Measurements from ENCODE around the gene LRRC27. TPM values are rescaled to one million over a fixed set of nuclear protein-coding genes. Genes with fewer than 3 reads are reported as not detected.

LRRC27 gene
- total RNA-seq, 2 experiments from 2014 or later: 3.3 to 3.9 TPM

- ChIA-PET POLR2A (no interaction called here), CTCF (no interaction called here)
- H3K9me3 Mint-ChIP-seq: no peaks in the 10 kb centered on the region
- no peaks in the 10 kb centered on the region for H3K36me3 Mint-ChIP-seq (ENCODE audit: low read depth)
- no peak for DNase-seq
- no peaks in the 10 kb centered on the region for H3K4me1 Mint-ChIP-seq
- H3K27ac Mint-ChIP-seq: no peak overlapping the region
- H3K4me3 Mint-ChIP-seq: no peak overlapping the region
- no peaks in the 10 kb centered on the region for H3K27me3 Mint-ChIP-seq
Observed at GRCh38 chr10:132365102-132365501, 33.1 kb downstream of the LRRC27 start.

- no peaks in the 10 kb centered on the region for H3K36me3 Mint-ChIP-seq (ENCODE audit: low read depth)
- H3K4me3 Mint-ChIP-seq: no peak overlapping the region
- no peak for DNase-seq
- H3K4me1 Mint-ChIP-seq: no peaks in the 10 kb centered on the region
- no peak overlapping the region for H3K27ac Mint-ChIP-seq
- no peaks in the 10 kb centered on the region for H3K9me3 Mint-ChIP-seq
- CTCF ChIA-PET: no interaction called here
- POLR2A ChIA-PET: no interaction called here
- H3K27me3 Mint-ChIP-seq: no peaks in the 10 kb centered on the region
Observed at GRCh38 chr10:132366006-132366405, 34.0 kb downstream of the LRRC27 start.

GRCh38 chr10:132366499-132366898 is 34.5 kb downstream of the LRRC27 start:
- H3K4me1 Mint-ChIP-seq: no peaks in the 10 kb centered on the region
- H3K27ac Mint-ChIP-seq: no peak overlapping the region
- no peaks in the 10 kb centered on the region for H3K36me3 Mint-ChIP-seq (ENCODE audit: low read depth)
- no peaks in the 10 kb centered on the region for H3K27me3 Mint-ChIP-seq
- CTCF ChIA-PET: no interaction called here
- no peak overlapping the region for H3K4me3 Mint-ChIP-seq
- POLR2A ChIA-PET: no interaction called here
- no peak for DNase-seq
- no peaks in the 10 kb centered on the region for H3K9me3 Mint-ChIP-seq

- no peaks in the 10 kb centered on the region for H3K36me3 Mint-ChIP-seq (ENCODE audit: low read depth)
- H3K9me3 Mint-ChIP-seq: no peaks in the 10 kb centered on the region
- ChIA-PET CTCF (interaction anchor here (1.0 kb wide), 1 partner anchor 8 kb away, joined by 3 read pairs; no protein-coding TSS in a partner anchor), POLR2A (no interaction called here)
- no peak for DNase-seq
- peaks cover 1% of the 10 kb centered on the region for H3K27me3 Mint-ChIP-seq
- peaks cover 3% of the 10 kb centered on the region for H3K4me1 Mint-ChIP-seq
- H3K27ac Mint-ChIP-seq: no peak overlapping the region
- H3K4me3 Mint-ChIP-seq: no peak overlapping the region
Observed at GRCh38 chr10:132368391-132368790, 36.4 kb downstream of the LRRC27 start.

- CTCF ChIA-PET: interaction anchor here (1.0 kb wide), 1 partner anchor 9 kb away, joined by 3 read pairs; no protein-coding TSS in a partner anchor
- H3K27me3 Mint-ChIP-seq: peaks cover 1% of the 10 kb centered on the region
Observed at GRCh38 chr10:132368881-132369635, 37.1 kb downstream of the LRRC27 start.

GRCh38 chr10:132369636-132370185 is 37.7 kb downstream of the LRRC27 start:
- H3K4me3 Mint-ChIP-seq: no peak overlapping the region
- no peaks in the 10 kb centered on the region for H3K36me3 Mint-ChIP-seq (ENCODE audit: low read depth)
- POLR2A ChIA-PET: no interaction called here
- DNase-seq: no peak
- CTCF ChIA-PET: no interaction called here
- H3K4me1 Mint-ChIP-seq: peaks cover 3% of the 10 kb centered on the region
- peaks cover 1% of the 10 kb centered on the region for H3K27me3 Mint-ChIP-seq
- no peak overlapping the region for H3K27ac Mint-ChIP-seq
- no peaks in the 10 kb centered on the region for H3K9me3 Mint-ChIP-seq

More at GRCh38 chr10:132368881-132369635, 37.1 kb downstream of the LRRC27 start:
- POLR2A ChIA-PET: no interaction called here
- no peak for DNase-seq
- Mint-ChIP-seq H3K27ac (no peak overlapping the region), H3K36me3 (ENCODE audit: low read depth) (no peaks in the 10 kb centered on the region), H3K4me3 (no peak overlapping the region), H3K4me1 (peaks cover 3% of the 10 kb centered on the region), H3K9me3 (no peaks in the 10 kb centered on the region)

- no peak overlapping the region for H3K4me3 Mint-ChIP-seq
- CTCF ChIA-PET: no interaction called here
- DNase-seq: no peak
- no peaks in the 10 kb centered on the region for H3K9me3 Mint-ChIP-seq
- no peaks in the 10 kb centered on the region for H3K36me3 Mint-ChIP-seq (ENCODE audit: low read depth)
- H3K27ac Mint-ChIP-seq: no peak overlapping the region
- peaks cover 3% of the 10 kb centered on the region for H3K4me1 Mint-ChIP-seq
- POLR2A ChIA-PET: no interaction called here
- peaks cover 1% of the 10 kb centered on the region for H3K27me3 Mint-ChIP-seq
Observed at GRCh38 chr10:132370426-132371340, 38.7 kb downstream of the LRRC27 start.

GRCh38 chr10:132371641-132372081 is 39.7 kb downstream of the LRRC27 start:
- no peak for DNase-seq
- Mint-ChIP-seq H3K9me3 (no peaks in the 10 kb centered on the region), H3K36me3 (ENCODE audit: low read depth) (no peaks in the 10 kb centered on the region), H3K4me1 (peaks cover 3% of the 10 kb centered on the region), H3K27me3 (peaks cover 1% of the 10 kb centered on the region), H3K4me3 (no peak overlapping the region), H3K27ac (no peak overlapping the region)
- POLR2A ChIA-PET: no interaction called here
- CTCF ChIA-PET: no interaction called here

- H3K4me1 Mint-ChIP-seq: peaks cover 3% of the 10 kb centered on the region
- ChIA-PET POLR2A (no interaction called here), CTCF (no interaction called here)
- no peaks in the 10 kb centered on the region for H3K9me3 Mint-ChIP-seq
- peaks cover 1% of the 10 kb centered on the region for H3K27me3 Mint-ChIP-seq
- DNase-seq: no peak
- H3K4me3 Mint-ChIP-seq: no peak overlapping the region
- no peak overlapping the region for H3K27ac Mint-ChIP-seq
- no peaks in the 10 kb centered on the region for H3K36me3 Mint-ChIP-seq (ENCODE audit: low read depth)
Observed at GRCh38 chr10:132372516-132373095, 40.6 kb downstream of the LRRC27 start.

- DNase-seq: no peak
- ChIA-PET CTCF (no interaction called here), POLR2A (no interaction called here)
- H3K27me3 Mint-ChIP-seq: peaks cover 1% of the 10 kb centered on the region
- H3K4me3 Mint-ChIP-seq: no peak overlapping the region
- peaks cover 3% of the 10 kb centered on the region for H3K4me1 Mint-ChIP-seq
- no peaks in the 10 kb centered on the region for H3K9me3 Mint-ChIP-seq
- no peaks in the 10 kb centered on the region for H3K36me3 Mint-ChIP-seq (ENCODE audit: low read depth)
- H3K27ac Mint-ChIP-seq: no peak overlapping the region
Observed at GRCh38 chr10:132373241-132373955, 41.4 kb downstream of the LRRC27 start.

- ChIA-PET POLR2A (no interaction called here), CTCF (no interaction called here)
- Mint-ChIP-seq H3K27me3 (peaks cover 1% of the 10 kb centered on the region), H3K27ac (no peak overlapping the region), H3K4me1 (peaks cover 3% of the 10 kb centered on the region), H3K9me3 (no peaks in the 10 kb centered on the region), H3K36me3 (ENCODE audit: low read depth) (no peaks in the 10 kb centered on the region), H3K4me3 (no peak overlapping the region)
- DNase-seq: no peak
Observed at GRCh38 chr10:132374176-132374575, 42.2 kb downstream of the LRRC27 start.

GRCh38 chr10:132374612-132375011 is 42.6 kb downstream of the LRRC27 start:
- peaks cover 1% of the 10 kb centered on the region for H3K27me3 Mint-ChIP-seq
- ChIA-PET POLR2A (no interaction called here), CTCF (no interaction called here)
- DNase-seq: no peak
- no peaks in the 10 kb centered on the region for H3K9me3 Mint-ChIP-seq
- H3K36me3 Mint-ChIP-seq (ENCODE audit: low read depth): no peaks in the 10 kb centered on the region
- H3K4me1 Mint-ChIP-seq: peaks cover 3% of the 10 kb centered on the region
- no peak overlapping the region for H3K4me3 Mint-ChIP-seq
- no peak overlapping the region for H3K27ac Mint-ChIP-seq
